Measurements from ENCODE around the gene STON1.
"Not testable (repeated sequence)": the region's sequence is repeated elsewhere in the genome, so short reads cannot be mapped to it uniquely, and the experiment has no call there.

STON1 gene

GRCh38 chr2:48600204-48600813 lies 70.4 kb downstream of the STON1 start:
- no peak overlapping the region for H3K4me3 ChIP-seq (ENCODE audit: low read depth, low read length)
- TF ChIP-seq CTCF (IDR thresholded peaks at IDR 0.05; ENCODE audit: borderline replicate concordance, insufficient read depth, low read depth, low read length) = peak; percentile 51

GRCh38 chr2:48600917-48601316 lies 71.0 kb downstream of the STON1 start:
- no peak for TF ChIP-seq CTCF (IDR thresholded peaks at IDR 0.05; ENCODE audit: borderline replicate concordance, insufficient read depth, low read depth, low read length)
- H3K4me3 ChIP-seq (ENCODE audit: low read depth, low read length) = no peak overlapping the region

GRCh38 chr2:48601349-48601748 lies 71.4 kb downstream of the STON1 start:
- TF ChIP-seq CTCF (IDR thresholded peaks at IDR 0.05; ENCODE audit: borderline replicate concordance, insufficient read depth, low read depth, low read length) = peak; percentile 68
- H3K4me3 ChIP-seq (ENCODE audit: low read depth, low read length) = no peak overlapping the region

DNA sequence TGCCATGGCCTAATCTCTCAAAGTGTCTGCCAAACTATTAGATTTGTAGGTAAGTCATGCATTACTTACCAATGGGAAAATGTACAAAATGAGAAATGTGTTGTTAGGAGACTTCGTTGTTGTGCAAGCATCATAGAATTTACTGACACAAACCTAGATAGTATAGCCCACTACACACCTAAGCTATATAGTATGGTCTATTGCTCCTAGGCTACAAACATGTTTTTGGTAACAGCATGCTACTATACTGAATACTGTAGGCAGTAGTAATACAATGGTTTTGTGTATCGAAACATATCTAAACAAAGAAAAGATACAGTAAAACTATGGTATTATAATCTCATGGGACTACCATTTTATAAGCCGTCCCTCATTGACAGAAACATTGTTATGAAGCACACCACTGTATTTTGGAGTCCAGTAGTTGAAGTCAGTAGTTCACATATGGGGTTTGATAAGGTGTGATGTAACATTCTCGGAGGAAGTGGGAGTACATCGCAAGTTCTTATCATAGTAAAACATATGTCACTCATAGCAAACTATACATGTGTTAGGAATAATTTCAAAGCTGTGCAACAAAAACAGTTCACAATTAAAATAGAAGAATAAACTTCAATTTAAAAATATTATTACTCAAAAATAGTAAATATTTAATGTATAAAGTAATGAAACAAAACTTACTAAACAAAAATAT lies 75.7 kb downstream of the STON1 start:
- no peak for TF ChIP-seq CTCF (IDR thresholded peaks at IDR 0.05; ENCODE audit: borderline replicate concordance, insufficient read depth, low read depth, low read length)
- no peak overlapping the region for H3K4me3 ChIP-seq (ENCODE audit: low read depth, low read length)

- no peak for TF ChIP-seq CTCF (IDR thresholded peaks at IDR 0.05; ENCODE audit: borderline replicate concordance, insufficient read depth, low read depth, low read length)
- H3K4me3 ChIP-seq (ENCODE audit: low read depth, low read length) = no peak overlapping the region
These were observed 77.5 kb downstream of the STON1 start for GRCh38 chr2:48607307-48608014.

GRCh38 chr2:48613211-48613610 lies 83.3 kb downstream of the STON1 start:
- no peak overlapping the region for H3K4me3 ChIP-seq (ENCODE audit: low read depth, low read length)
- TF ChIP-seq CTCF (IDR thresholded peaks at IDR 0.05; ENCODE audit: borderline replicate concordance, insufficient read depth, low read depth, low read length) = no peak

DNA sequence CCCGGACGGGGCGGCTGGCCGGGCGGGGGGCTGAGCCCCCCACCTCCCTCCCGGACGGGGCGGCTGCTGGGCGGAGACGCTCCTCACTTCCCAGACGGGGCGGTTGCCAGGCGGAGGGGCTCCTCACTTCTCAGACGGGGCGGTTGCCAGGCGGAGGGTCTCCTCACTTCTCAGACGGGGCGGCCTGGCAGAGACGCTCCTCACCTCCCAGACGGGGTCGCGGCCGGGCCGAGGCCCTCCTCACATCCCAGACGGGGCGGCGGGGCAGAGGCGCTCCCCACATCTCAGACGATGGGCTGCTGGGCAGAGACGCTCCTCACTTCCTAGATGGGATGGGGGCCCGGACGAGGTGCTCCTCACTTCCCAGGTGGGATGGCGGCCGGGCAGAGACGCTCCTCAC lies 84.6 kb downstream of the STON1 start:
- H3K4me3 ChIP-seq (ENCODE audit: low read depth, low read length) = not testable (repeated sequence)

Data from GM12875 (cell line).